HL-60/S4 treated with retinoic acid at 250 ng/mL for 4 days and 3 days (cell line): ENCODE data around the gene C1orf74.

Source experiments
- in situ Hi-C: fragments of 300-500 bp; cut with MboI; formaldehyde crosslinking; loops from 2 replicates; pipeline ENCODE4 v1.7.0; 2022; ENCODE audit warnings: low sequenced_read_pairs

Gene C1orf74

GRCh38 chr1:209747580-209748262 lies 36.6 kb downstream of the C1orf74 start:
- in situ Hi-C loops, result no loop called here

- in situ Hi-C loops, result no loop called here
These were observed 37.8 kb downstream of the C1orf74 start for GRCh38 chr1:209746451-209747165.

- in situ Hi-C loops, result no loop called here
These were observed 41.2 kb downstream of the C1orf74 start for GRCh38 chr1:209743145-209743482.

- in situ Hi-C loops, result no loop called here
These were observed 41.8 kb downstream of the C1orf74 start for GRCh38 chr1:209742409-209743144.

- in situ Hi-C loops, result no loop called here
These were observed 42.5 kb downstream of the C1orf74 start for GRCh38 chr1:209741889-209742288.

- in situ Hi-C loops, result no loop called here
These were observed 43.2 kb downstream of the C1orf74 start for GRCh38 chr1:209741193-209741592.

- in situ Hi-C loops, result no loop called here
These were observed 46.1 kb downstream of the C1orf74 start for GRCh38 chr1:209738270-209738669.

- in situ Hi-C loops, result no loop called here
These were observed 47.2 kb downstream of the C1orf74 start for GRCh38 chr1:209737118-209737505.

GRCh38 chr1:209736490-209737117 lies 47.8 kb downstream of the C1orf74 start:
- in situ Hi-C loops, result no loop called here

GRCh38 chr1:209733409-209734192 lies 50.8 kb downstream of the C1orf74 start:
- in situ Hi-C loops, result no loop called here

GRCh38 chr1:209732725-209733124 lies 51.6 kb downstream of the C1orf74 start:
- in situ Hi-C loops, result no loop called here

- in situ Hi-C loops, result no loop called here
These were observed 54.9 kb downstream of the C1orf74 start for GRCh38 chr1:209729436-209729835.
